ENCODE results near the gene TRIB2. TPM values are rescaled to one million over a fixed set of nuclear protein-coding genes. Genes with fewer than 3 reads are reported as not detected.

Gene TRIB2
- total and polyA plus RNA-seq, 11 donors: 31.2 to 140 (median 41.4) TPM

DNA sequence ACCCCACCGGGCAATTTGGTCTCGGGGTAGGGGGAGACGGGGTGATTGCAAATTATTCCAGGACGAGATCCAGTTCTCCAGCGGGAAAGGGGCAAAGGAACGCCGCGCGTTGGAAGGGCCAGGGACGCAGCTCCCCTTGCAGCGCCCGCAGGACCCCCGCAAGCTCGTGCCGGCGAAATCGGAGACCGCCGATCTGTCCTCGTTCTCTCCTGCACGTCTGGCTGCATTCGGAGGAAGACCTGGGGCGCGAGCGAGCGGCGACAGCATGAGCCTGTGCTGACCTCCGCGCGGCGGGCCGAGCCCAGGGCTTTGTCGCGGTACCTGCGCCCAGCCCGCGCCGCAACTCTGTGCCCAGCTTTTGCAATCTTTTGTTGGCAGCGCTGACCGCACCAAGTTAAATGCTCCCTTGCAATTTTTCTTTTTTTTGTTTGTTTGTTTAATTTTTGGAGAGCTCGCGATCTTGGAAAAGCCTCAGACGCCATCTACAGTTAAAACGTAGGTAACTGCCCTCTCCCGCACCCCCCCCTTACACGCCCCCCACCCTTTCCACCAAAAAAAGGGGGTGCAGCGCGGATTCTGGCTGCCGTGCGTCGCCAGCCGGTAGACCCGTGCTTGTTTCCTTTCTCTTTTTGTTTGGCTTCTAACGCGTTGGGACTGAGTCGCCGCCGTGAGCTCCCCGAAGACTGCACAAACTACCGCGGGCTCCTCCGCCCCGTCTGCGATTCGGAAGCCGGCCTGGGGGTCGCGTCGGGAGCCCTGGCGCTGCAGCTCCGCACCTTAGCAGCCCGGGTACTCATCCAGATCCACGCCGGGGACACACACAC, 667 bp downstream of the TRIB2 start:
- intact Hi-C loops (cut with DNase I): loop anchor here (1.0 to 10.0 kb wide), 36 partner anchors 90 to 890 kb away; no protein-coding TSS in a partner anchor
- Histone ChIP-seq H3K27me3 (no peaks in the 10 kb centered on the region), H3K27ac (peak overlapping the region; percentile 90 to 100 (median 96)), H3K9me3 (no peaks in the 10 kb centered on the region), H3K4me1 (peaks cover 0 to 47% (median 30%) of the 10 kb centered on the region in 12 donors), H3K36me3 (peaks cover 0 to 5% (median 0%) of the 10 kb centered on the region in 9 donors), H3K4me3 (peak overlapping the region; percentile 68 to 97 (median 87))
- TF ChIP-seq, protein P1, sequence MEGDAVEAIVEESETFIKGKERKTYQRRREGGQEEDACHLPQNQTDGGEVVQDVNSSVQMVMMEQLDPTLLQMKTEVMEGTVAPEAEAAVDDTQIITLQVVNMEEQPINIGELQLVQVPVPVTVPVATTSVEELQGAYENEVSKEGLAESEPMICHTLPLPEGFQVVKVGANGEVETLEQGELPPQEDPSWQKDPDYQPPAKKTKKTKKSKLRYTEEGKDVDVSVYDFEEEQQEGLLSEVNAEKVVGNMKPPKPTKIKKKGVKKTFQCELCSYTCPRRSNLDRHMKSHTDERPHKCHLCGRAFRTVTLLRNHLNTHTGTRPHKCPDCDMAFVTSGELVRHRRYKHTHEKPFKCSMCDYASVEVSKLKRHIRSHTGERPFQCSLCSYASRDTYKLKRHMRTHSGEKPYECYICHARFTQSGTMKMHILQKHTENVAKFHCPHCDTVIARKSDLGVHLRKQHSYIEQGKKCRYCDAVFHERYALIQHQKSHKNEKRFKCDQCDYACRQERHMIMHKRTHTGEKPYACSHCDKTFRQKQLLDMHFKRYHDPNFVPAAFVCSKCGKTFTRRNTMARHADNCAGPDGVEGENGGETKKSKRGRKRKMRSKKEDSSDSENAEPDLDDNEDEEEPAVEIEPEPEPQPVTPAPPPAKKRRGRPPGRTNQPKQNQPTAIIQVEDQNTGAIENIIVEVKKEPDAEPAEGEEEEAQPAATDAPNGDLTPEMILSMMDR (IDR thresholded peaks at IDR 0.05): peak; percentile 8 to 67 (median 50)
- TF ChIP-seq POLR2A (IDR thresholded peaks at IDR 0.05): peak in 1 of 2 donors; percentile 60
- DNase-seq (peak; percentile 61 to 85 (median 69)), ATAC-seq (peak in 3 of 4 donors; percentile 32 to 47 (median 42))
- WGBS, 4 donors: 0 to 1% (median 0%) methylated on average over 57 to 74 of the region's 74 CpGs

DNA sequence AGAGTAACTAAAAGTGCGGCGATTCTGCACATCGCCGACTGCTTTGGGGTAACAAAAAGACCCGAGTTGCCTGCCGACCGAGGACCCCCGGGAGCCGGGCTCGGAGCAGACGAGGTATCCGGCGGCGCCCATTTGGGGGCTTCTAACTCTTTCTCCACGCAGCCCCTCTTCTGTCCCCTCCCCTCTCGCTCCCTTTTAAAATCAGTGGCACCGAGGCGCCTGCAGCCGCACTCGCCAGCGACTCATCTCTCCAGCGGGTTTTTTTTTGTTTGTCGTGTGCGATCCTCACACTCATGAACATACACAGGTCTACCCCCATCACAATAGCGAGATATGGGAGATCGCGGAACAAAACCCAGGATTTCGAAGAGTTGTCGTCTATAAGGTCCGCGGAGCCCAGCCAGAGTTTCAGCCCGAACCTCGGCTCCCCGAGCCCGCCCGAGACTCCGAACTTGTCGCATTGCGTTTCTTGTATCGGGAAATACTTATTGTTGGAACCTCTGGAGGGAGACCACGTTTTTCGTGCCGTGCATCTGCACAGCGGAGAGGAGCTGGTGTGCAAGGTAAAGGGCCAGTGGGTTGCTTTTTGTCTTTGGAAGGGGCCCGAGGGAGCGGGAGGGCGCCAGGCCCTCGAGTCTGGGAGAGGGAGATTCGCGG, 1.4 kb downstream of the TRIB2 start:
- ATAC-seq (no peak), DNase-seq (peak in 1 of 5 donors; percentile 33)
- Histone ChIP-seq H3K27ac (peak overlapping the region; percentile 90 to 100 (median 96)), H3K27me3 (no peaks in the 10 kb centered on the region), H3K4me1 (peaks cover 0 to 55% (median 37%) of the 10 kb centered on the region in 12 donors), H3K9me3 (no peaks in the 10 kb centered on the region), H3K4me3 (peak overlapping the region; percentile 68 to 97 (median 87)), H3K36me3 (peaks cover 0 to 8% (median 3%) of the 10 kb centered on the region in 9 donors)
- WGBS, 4 donors: 0% methylated on average over 38 to 50 of the region's 50 CpGs
- intact Hi-C loops (cut with DNase I): loop anchor here (1.0 to 10.0 kb wide), 31 partner anchors 89 to 891 kb away; no protein-coding TSS in a partner anchor
- no peak for TF ChIP-seq POLR2A (IDR thresholded peaks at IDR 0.05)
- TF ChIP-seq, protein P1 (IDR thresholded peaks at IDR 0.05): no peak

DNA sequence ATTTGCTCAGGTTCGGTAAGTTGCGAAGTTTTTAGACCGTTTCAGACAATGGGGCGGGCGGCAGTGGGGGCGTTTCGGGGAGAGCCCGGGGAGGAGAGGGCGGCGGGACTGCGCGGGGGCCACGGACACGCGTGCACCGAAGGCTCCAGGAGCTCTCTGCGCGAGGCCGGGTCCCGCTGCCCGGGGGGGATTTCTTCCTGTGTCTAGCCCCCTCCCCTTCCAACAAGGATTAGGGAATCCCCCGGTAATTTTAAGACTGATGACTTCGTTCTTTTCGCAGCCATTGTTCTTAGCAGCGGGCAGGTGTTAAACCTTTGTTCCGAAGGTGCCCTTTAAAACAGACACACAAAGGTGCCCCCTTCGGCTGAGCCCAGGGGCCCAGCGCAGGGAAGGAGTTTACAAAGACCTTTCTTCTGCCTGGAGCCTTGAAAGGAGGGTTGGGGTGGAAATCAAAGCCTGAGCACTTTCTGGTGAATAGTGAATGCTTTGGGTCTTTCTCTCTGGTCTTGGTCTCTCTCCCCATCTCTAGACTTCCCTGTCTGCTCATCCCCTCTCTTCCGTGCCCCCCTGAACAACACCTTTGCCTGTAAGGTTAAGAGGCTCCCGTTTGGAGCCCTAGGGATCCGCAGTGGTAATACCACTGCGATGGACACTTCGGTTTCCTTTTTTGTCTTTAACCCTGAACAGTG, 2.1 kb downstream of the TRIB2 start:
- TF ChIP-seq, protein P1 (IDR thresholded peaks at IDR 0.05): no peak
- TF ChIP-seq POLR2A (IDR thresholded peaks at IDR 0.05): no peak
- Histone ChIP-seq H3K4me3 (peak overlapping the region; percentile 68 to 97 (median 87)), H3K9me3 (no peaks in the 10 kb centered on the region), H3K4me1 (peaks cover 0 to 62% (median 45%) of the 10 kb centered on the region in 12 donors), H3K27ac (peak overlapping the region; percentile 90 to 100 (median 96)), H3K27me3 (no peaks in the 10 kb centered on the region), H3K36me3 (peaks cover 0 to 15% (median 10%) of the 10 kb centered on the region in 9 donors)
- DNase-seq: no peak
- WGBS, 4 donors: 1% methylated on average over 27 to 33 of the region's 33 CpGs
- no peak for ATAC-seq
- intact Hi-C loops (cut with DNase I): loop anchor here (1.0 to 10.0 kb wide), 31 partner anchors 88 to 892 kb away; no protein-coding TSS in a partner anchor
